Ishikawa (cell line): ENCODE results near the gene ZNF527.

Source experiments
- CEBPB ChIP-seq: IDR thresholded peaks from 2 replicates; pipeline ENCODE4 v1.6.1; 2012
- CREB1 ChIP-seq: IDR thresholded peaks from 2 replicates; pipeline ENCODE4 v1.6.1; 2012; ENCODE audit warnings: low read depth
- EGR1 ChIP-seq: IDR thresholded peaks from 2 replicates; pipeline ENCODE4 v1.6.1; 2012
- EP300 ChIP-seq: IDR thresholded peaks from 2 replicates; pipeline ENCODE4 v1.6.1; 2012; ENCODE audit warnings: borderline replicate concordance
- FOXM1 ChIP-seq: IDR thresholded peaks from 2 replicates; pipeline ENCODE4 v1.6.1; 2012; ENCODE audit warnings: low read depth, borderline replicate concordance
- MAX ChIP-seq: IDR thresholded peaks from 2 replicates; pipeline ENCODE4 v1.6.1; 2012
- NFIC ChIP-seq: IDR thresholded peaks from 2 replicates; pipeline ENCODE4 v1.6.1; 2012
- RAD21 ChIP-seq: IDR thresholded peaks from 2 replicates; pipeline ENCODE4 v1.6.1; 2012; ENCODE audit warnings: low read depth
- REST ChIP-seq: IDR thresholded peaks from 2 replicates; pipeline ENCODE4 v1.6.1; 2012; ENCODE audit warnings: low read depth, mild to moderate bottlenecking
- TAF1 ChIP-seq: IDR thresholded peaks from 2 replicates; pipeline ENCODE4 v1.6.1; 2012; ENCODE audit warnings: low read depth, mild to moderate bottlenecking
- TCF12 ChIP-seq: IDR thresholded peaks from 2 replicates; pipeline ENCODE4 v1.6.1; 2012; ENCODE audit warnings: low read depth
- TEAD4 ChIP-seq: IDR thresholded peaks from 2 replicates; pipeline ENCODE4 v1.6.1; 2012
- USF1 ChIP-seq: IDR thresholded peaks from 2 replicates; pipeline ENCODE4 v1.6.1; 2012
- YY1 ChIP-seq: IDR thresholded peaks from 2 replicates; pipeline ENCODE4 v1.6.1; 2012; ENCODE audit warnings: low read depth
- ZBTB7A ChIP-seq: IDR thresholded peaks from 2 replicates; pipeline ENCODE4 v1.6.1; 2012; ENCODE audit warnings: low read depth

The ZNF527 gene

GRCh38 chr19:37348060-37348459 is 22.8 kb upstream of the ZNF527 start:
- TF ChIP-seq RAD21 = no peak
- TF ChIP-seq TCF12 = no peak
- no peak for TF ChIP-seq TEAD4
- no peak for TF ChIP-seq CREB1
- no peak for TF ChIP-seq TAF1
- no peak for TF ChIP-seq YY1
- no peak for TF ChIP-seq MAX
- no peak for TF ChIP-seq NFIC
- TF ChIP-seq EGR1 = no peak
- no peak for TF ChIP-seq FOXM1
- no peak for TF ChIP-seq CEBPB

GRCh38 chr19:37353968-37354367 is 16.9 kb upstream of the ZNF527 start:
- TF ChIP-seq YY1 = no peak
- no peak for TF ChIP-seq CEBPB
- TF ChIP-seq TAF1 = no peak
- no peak for TF ChIP-seq USF1
- TF ChIP-seq TEAD4 = no peak
- TF ChIP-seq REST = no peak
- TF ChIP-seq MAX = no peak
- no peak for TF ChIP-seq FOXM1
- TF ChIP-seq ZBTB7A = no peak
- TF ChIP-seq CREB1 = no peak
- TF ChIP-seq RAD21 = no peak
- TF ChIP-seq EP300 = no peak

GRCh38 chr19:37355901-37356300 is 15.0 kb upstream of the ZNF527 start:
- TF ChIP-seq CEBPB = no peak
- TF ChIP-seq REST = no peak
- TF ChIP-seq FOXM1 = no peak
- TF ChIP-seq RAD21 = no peak
- TF ChIP-seq USF1 = no peak
- TF ChIP-seq TCF12 = no peak
- no peak for TF ChIP-seq NFIC
- no peak for TF ChIP-seq TAF1
- no peak for TF ChIP-seq EGR1
- no peak for TF ChIP-seq YY1
- TF ChIP-seq MAX = no peak
- no peak for TF ChIP-seq ZBTB7A
- TF ChIP-seq EP300 = no peak

GRCh38 chr19:37361994-37362393 is 8.9 kb upstream of the ZNF527 start:
- TF ChIP-seq USF1 (no peak), TAF1 (no peak), EGR1 (no peak), EP300 (no peak)

- TF ChIP-seq YY1 = no peak
- no peak for TF ChIP-seq EP300
- TF ChIP-seq ZBTB7A = no peak
- no peak for TF ChIP-seq REST
- no peak for TF ChIP-seq USF1
- TF ChIP-seq TEAD4 = no peak
- TF ChIP-seq MAX = no peak
- TF ChIP-seq RAD21 = no peak
- no peak for TF ChIP-seq FOXM1
- no peak for TF ChIP-seq NFIC
- no peak for TF ChIP-seq CREB1
- TF ChIP-seq EGR1 = no peak
- TF ChIP-seq TAF1 = no peak
- no peak for TF ChIP-seq TCF12
- TF ChIP-seq CEBPB = no peak
Observed at GRCh38 chr19:37362733-37363132, 8.2 kb upstream of the ZNF527 start.
